ENCODE measurements around the gene SH2D1A. TPM values are rescaled to one million over a fixed set of nuclear protein-coding genes. Genes with fewer than 3 reads are reported as not detected.

SH2D1A gene
- total RNA-seq, 2 experiments from 2014 or later: 63.1 to 64.4 TPM

- no peaks in the 10 kb centered on the region for H3K27me3 Mint-ChIP-seq
- no peak overlapping the region for H3K4me3 Mint-ChIP-seq
- no peaks in the 10 kb centered on the region for H3K9me3 Mint-ChIP-seq
- POLR2A ChIA-PET: no interaction called here
- DNase-seq: no peak
- CTCF ChIA-PET: interaction anchor here (0.6 kb wide), 1 partner anchor 8 kb away, joined by 3 read pairs; no protein-coding TSS in a partner anchor
- H3K4me1 Mint-ChIP-seq: peaks cover 41% of the 10 kb centered on the region
- H3K36me3 Mint-ChIP-seq (ENCODE audit: low read depth): peaks cover 60% of the 10 kb centered on the region
- H3K27ac Mint-ChIP-seq: peak overlapping the region; percentile 62
Observed at GRCh38 chrX:124369722-124370121, 23.4 kb downstream of the SH2D1A start.

GRCh38 chrX:124373348-124373747, 27.0 kb downstream of the SH2D1A start:
- Mint-ChIP-seq H3K27me3 (no peaks in the 10 kb centered on the region), H3K36me3 (ENCODE audit: low read depth) (peaks cover 54% of the 10 kb centered on the region), H3K4me1 (peaks cover 47% of the 10 kb centered on the region), H3K9me3 (no peaks in the 10 kb centered on the region), H3K27ac (no peak overlapping the region), H3K4me3 (no peak overlapping the region)
- POLR2A ChIA-PET: no interaction called here
- no peak for DNase-seq
- CTCF ChIA-PET: interaction anchor here (0.7 to 1.1 kb wide), 2 partner anchors 36 to 85 kb away, joined by 3 read pairs; no protein-coding TSS in a partner anchor

- CTCF ChIA-PET: no interaction called here
- no peak overlapping the region for H3K4me3 Mint-ChIP-seq
- no peak for DNase-seq
- H3K4me1 Mint-ChIP-seq: peaks cover 40% of the 10 kb centered on the region
- H3K27me3 Mint-ChIP-seq: no peaks in the 10 kb centered on the region
- POLR2A ChIA-PET: no interaction called here
- peaks cover 45% of the 10 kb centered on the region for H3K36me3 Mint-ChIP-seq (ENCODE audit: low read depth)
- H3K27ac Mint-ChIP-seq: no peak overlapping the region
- H3K9me3 Mint-ChIP-seq: no peaks in the 10 kb centered on the region
Observed at GRCh38 chrX:124378643-124379042, 32.3 kb downstream of the SH2D1A start.

GRCh38 chrX:124383354-124383753, 37.0 kb downstream of the SH2D1A start:
- no peak for DNase-seq
- H3K36me3 Mint-ChIP-seq (ENCODE audit: low read depth): peaks cover 55% of the 10 kb centered on the region
- H3K4me3 Mint-ChIP-seq: no peak overlapping the region
- ChIA-PET POLR2A (interaction anchor here (0.6 kb wide), 1 partner anchor 438 kb away, joined by 3 read pairs; no protein-coding TSS in a partner anchor), CTCF (interaction anchor here (0.6 to 0.9 kb wide), 2 partner anchors 37 to 229 kb away, joined by 3 to 4 read pairs; partner anchors contain the start of gene SH2D1A)
- H3K27ac Mint-ChIP-seq: peak overlapping the region; percentile 1
- H3K27me3 Mint-ChIP-seq: no peaks in the 10 kb centered on the region
- H3K4me1 Mint-ChIP-seq: peaks cover 44% of the 10 kb centered on the region
- no peaks in the 10 kb centered on the region for H3K9me3 Mint-ChIP-seq

- H3K4me1 Mint-ChIP-seq: peaks cover 41% of the 10 kb centered on the region
- H3K36me3 Mint-ChIP-seq (ENCODE audit: low read depth): peaks cover 42% of the 10 kb centered on the region
- no peak overlapping the region for H3K27ac Mint-ChIP-seq
- no peak for DNase-seq
- H3K9me3 Mint-ChIP-seq: no peaks in the 10 kb centered on the region
- no peak overlapping the region for H3K4me3 Mint-ChIP-seq
- ChIA-PET POLR2A (no interaction called here), CTCF (no interaction called here)
- H3K27me3 Mint-ChIP-seq: no peaks in the 10 kb centered on the region
Observed at GRCh38 chrX:124386401-124386800, 40.0 kb downstream of the SH2D1A start.

DNA sequence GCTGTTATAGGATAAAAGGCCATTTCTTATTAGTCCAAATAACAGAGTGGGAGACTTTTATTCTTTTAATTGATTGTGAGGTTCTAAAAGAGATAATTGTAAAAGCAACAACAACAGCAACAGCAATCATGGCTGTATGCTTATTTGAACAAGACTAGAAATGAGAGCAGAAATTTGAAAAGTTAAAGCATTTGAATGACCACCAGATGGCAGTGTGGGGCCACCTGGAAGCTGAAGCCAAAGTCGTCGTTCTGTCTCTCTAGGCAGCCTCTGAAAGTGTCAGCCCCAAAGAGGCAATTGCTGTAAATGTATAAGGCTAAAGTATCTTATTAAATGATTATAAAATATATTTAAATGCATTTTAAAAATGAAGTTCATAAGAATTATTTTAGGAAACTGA, 42.2 kb downstream of the SH2D1A start:
- Mint-ChIP-seq H3K27ac (no peak overlapping the region), H3K4me1 (peaks cover 35% of the 10 kb centered on the region), H3K9me3 (no peaks in the 10 kb centered on the region), H3K4me3 (no peak overlapping the region), H3K36me3 (ENCODE audit: low read depth) (peaks cover 40% of the 10 kb centered on the region), H3K27me3 (no peaks in the 10 kb centered on the region)
- CTCF ChIA-PET: interaction anchor here (1.3 kb wide), 1 partner anchor 13 kb away, joined by 3 read pairs; no protein-coding TSS in a partner anchor
- DNase-seq: peak; percentile 71
- POLR2A ChIA-PET: no interaction called here

DNA sequence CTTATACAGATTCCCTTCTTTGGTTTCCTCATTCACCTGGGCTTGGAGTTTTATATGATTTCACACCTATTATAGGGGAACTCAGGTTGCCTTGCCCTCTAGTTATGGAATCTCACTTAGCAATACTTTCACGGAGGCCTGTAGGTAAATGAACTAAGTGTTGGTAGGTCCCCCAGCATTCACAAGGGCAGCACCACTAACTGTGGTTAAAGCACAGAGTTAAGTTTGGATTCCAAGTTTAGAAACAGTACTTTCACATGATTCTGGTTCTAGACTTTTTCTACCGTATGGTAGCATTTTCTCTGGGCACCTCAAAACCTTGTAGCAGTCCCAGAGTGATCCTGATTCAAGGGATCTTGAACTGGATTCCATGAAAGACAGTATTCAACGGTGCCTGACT, 46.4 kb downstream of the SH2D1A start:
- Mint-ChIP-seq H3K9me3 (peaks cover 3% of the 10 kb centered on the region), H3K4me3 (no peak overlapping the region), H3K27me3 (no peaks in the 10 kb centered on the region), H3K27ac (no peak overlapping the region), H3K36me3 (ENCODE audit: low read depth) (peaks cover 21% of the 10 kb centered on the region), H3K4me1 (peaks cover 44% of the 10 kb centered on the region)
- POLR2A ChIA-PET: interaction anchor here (0.6 kb wide), 1 partner anchor 177 kb away, joined by 3 read pairs; no protein-coding TSS in a partner anchor
- CTCF ChIA-PET: interaction anchor here (0.9 kb wide), 1 partner anchor 35 kb away, joined by 6 read pairs; no protein-coding TSS in a partner anchor
- no peak for DNase-seq

DNA sequence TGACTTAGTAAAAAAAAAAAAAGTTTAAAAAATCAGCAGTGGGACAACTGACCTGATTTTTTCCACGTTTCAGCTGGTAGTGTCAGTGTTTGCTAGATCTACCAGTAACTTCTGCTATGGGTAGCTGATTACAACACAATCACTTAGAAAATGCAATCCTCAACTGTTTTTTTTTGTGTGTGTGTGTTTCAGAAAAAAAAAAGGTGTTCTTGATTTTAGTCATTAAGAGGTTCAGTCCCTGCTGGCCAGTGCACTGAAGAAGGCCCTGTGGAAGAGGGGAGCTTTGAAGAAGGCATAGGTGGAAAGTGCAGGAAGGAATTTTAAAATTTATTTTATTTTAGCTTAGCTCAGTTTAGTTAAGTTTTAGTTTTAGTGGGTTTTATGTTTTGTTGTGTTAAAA, 46.9 kb downstream of the SH2D1A start:
- POLR2A ChIA-PET: interaction anchor here (0.6 kb wide), 1 partner anchor 178 kb away, joined by 3 read pairs; no protein-coding TSS in a partner anchor

DNA sequence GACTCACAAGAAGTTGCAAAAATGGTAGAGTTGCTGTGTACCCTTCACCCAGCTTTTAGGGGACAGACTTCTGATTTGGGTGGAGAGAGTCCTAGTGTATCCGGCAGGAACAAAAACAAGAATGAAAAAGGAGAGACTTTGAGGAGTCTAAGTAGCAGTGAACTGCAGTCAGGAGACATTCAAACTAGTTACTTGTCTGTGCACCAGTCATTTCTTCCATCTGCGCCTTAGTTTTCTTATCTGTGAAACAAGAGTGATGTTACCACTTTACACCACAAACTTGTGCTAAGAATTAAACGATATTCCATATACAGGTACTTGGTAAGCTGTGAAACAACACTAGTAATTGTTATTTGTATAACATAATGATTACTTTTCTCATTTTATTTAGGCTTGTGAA, 47.3 kb downstream of the SH2D1A start:
- no peak overlapping the region for H3K4me3 Mint-ChIP-seq
- ChIA-PET CTCF (interaction anchor here (0.9 kb wide), 1 partner anchor 34 kb away, joined by 6 read pairs; no protein-coding TSS in a partner anchor), POLR2A (interaction anchor here (0.6 kb wide), 1 partner anchor 178 kb away, joined by 3 read pairs; no protein-coding TSS in a partner anchor)
- no peak overlapping the region for H3K27ac Mint-ChIP-seq
- H3K4me1 Mint-ChIP-seq: peaks cover 37% of the 10 kb centered on the region
- H3K36me3 Mint-ChIP-seq (ENCODE audit: low read depth): peaks cover 15% of the 10 kb centered on the region
- DNase-seq: no peak
- H3K27me3 Mint-ChIP-seq: no peaks in the 10 kb centered on the region
- H3K9me3 Mint-ChIP-seq: peaks cover 3% of the 10 kb centered on the region

More for the DNA sequence above, 46.9 kb downstream of the SH2D1A start:
- no peak overlapping the region for H3K4me3 Mint-ChIP-seq
- H3K36me3 Mint-ChIP-seq (ENCODE audit: low read depth): peaks cover 18% of the 10 kb centered on the region
- no peak overlapping the region for H3K27ac Mint-ChIP-seq
- H3K27me3 Mint-ChIP-seq: no peaks in the 10 kb centered on the region
- H3K9me3 Mint-ChIP-seq: peaks cover 3% of the 10 kb centered on the region
- CTCF ChIA-PET: interaction anchor here (0.9 kb wide), 1 partner anchor 34 kb away, joined by 6 read pairs; no protein-coding TSS in a partner anchor
- no peak for DNase-seq
- peaks cover 41% of the 10 kb centered on the region for H3K4me1 Mint-ChIP-seq

GRCh38 chrX:124395145-124395880, 49.0 kb downstream of the SH2D1A start:
- Mint-ChIP-seq H3K27me3 (no peaks in the 10 kb centered on the region), H3K4me3 (peak overlapping the region; percentile 17), H3K27ac (peak overlapping the region; percentile 82), H3K9me3 (peaks cover 3% of the 10 kb centered on the region), H3K4me1 (peaks cover 34% of the 10 kb centered on the region), H3K36me3 (ENCODE audit: low read depth) (peaks cover 15% of the 10 kb centered on the region)
- DNase-seq: peak; percentile 12
- ChIA-PET CTCF (interaction anchor here (1.3 kb wide), 1 partner anchor 27 kb away, joined by 3 read pairs; no protein-coding TSS in a partner anchor), POLR2A (no interaction called here)

DNA sequence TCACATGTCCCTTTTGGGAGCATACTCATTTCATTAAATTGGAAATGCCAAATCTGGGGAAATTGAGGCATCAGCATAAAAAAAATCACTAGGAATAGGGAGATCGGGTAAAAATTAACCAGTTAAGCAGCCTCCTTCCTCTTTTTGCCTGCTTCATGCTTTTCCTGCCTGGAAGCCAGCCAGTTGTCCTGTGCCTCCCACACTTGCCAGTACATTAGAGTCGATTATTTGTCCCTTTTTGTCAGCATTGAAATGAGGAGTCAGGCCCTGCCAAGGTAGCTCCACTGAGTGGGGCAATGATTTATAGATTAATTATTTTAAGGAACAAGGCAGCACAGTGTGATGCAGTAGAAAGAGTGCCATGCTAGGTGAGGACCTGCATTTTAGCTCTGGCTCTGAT, 55.3 kb downstream of the SH2D1A start:
- DNase-seq: no peak
- H3K4me3 Mint-ChIP-seq: no peak overlapping the region
- no peak overlapping the region for H3K27ac Mint-ChIP-seq
- H3K9me3 Mint-ChIP-seq: no peaks in the 10 kb centered on the region
- peaks cover 5% of the 10 kb centered on the region for H3K36me3 Mint-ChIP-seq (ENCODE audit: low read depth)
- ChIA-PET POLR2A (no interaction called here), CTCF (interaction anchor here (1.2 to 1.7 kb wide), 3 partner anchors 9 to 14 kb away, joined by 3 to 7 read pairs (median 5); no protein-coding TSS in a partner anchor)
- H3K4me1 Mint-ChIP-seq: peaks cover 18% of the 10 kb centered on the region
- no peaks in the 10 kb centered on the region for H3K27me3 Mint-ChIP-seq

GRCh38 chrX:124405868-124406267, 59.5 kb downstream of the SH2D1A start:
- ChIA-PET POLR2A (no interaction called here), CTCF (interaction anchor here (1.0 kb wide), 1 partner anchor 25 kb away, joined by 4 read pairs; no protein-coding TSS in a partner anchor)
- DNase-seq: no peak
- Mint-ChIP-seq H3K27me3 (no peaks in the 10 kb centered on the region), H3K9me3 (no peaks in the 10 kb centered on the region), H3K27ac (no peak overlapping the region), H3K4me1 (peaks cover 11% of the 10 kb centered on the region), H3K4me3 (no peak overlapping the region), H3K36me3 (ENCODE audit: low read depth) (peaks cover 3% of the 10 kb centered on the region)

All from activated CD4-positive, alpha-beta T cell treated with anti-CD3 and anti-CD28 coated beads, Interleukin-2, amount 10 ng/mL, durations not matched to agents 7 days and 5 days (primary cell).